ENCODE data around the gene LRRC17.
A peak's percentile ranks its signal among the peaks of the same experiment; 100 is the strongest.

Gene LRRC17, protein sequence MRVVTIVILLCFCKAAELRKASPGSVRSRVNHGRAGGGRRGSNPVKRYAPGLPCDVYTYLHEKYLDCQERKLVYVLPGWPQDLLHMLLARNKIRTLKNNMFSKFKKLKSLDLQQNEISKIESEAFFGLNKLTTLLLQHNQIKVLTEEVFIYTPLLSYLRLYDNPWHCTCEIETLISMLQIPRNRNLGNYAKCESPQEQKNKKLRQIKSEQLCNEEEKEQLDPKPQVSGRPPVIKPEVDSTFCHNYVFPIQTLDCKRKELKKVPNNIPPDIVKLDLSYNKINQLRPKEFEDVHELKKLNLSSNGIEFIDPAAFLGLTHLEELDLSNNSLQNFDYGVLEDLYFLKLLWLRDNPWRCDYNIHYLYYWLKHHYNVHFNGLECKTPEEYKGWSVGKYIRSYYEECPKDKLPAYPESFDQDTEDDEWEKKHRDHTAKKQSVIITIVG

DNA sequence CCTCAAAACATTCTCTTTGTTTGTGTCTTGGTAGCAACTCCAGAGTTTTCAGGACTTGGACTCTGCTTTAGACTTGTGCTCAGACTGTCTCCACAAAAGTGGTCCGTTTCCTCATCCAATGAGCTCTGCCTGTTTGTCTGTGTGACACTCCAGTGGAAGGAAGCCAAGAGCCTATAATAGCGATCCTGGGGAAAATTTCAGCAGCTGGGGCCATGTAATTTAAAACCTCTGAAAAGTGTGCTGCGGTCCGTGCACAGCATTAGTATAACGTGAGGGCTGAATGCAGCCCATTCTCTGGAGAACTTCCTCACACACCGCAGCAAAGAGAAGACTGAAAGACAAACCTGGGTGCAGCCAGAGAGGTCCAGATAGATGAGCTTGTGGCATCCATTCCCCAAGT, at the start of gene LRRC17:
LRRC17 (plus strand) TSS at position 259 of the 400 bp plus-strand sequence. CDS start 20,914 bp downstream, outside the sequence.
- no peak for DNase-seq (ENCODE audit: low read depth in 2 of 2)

DNA sequence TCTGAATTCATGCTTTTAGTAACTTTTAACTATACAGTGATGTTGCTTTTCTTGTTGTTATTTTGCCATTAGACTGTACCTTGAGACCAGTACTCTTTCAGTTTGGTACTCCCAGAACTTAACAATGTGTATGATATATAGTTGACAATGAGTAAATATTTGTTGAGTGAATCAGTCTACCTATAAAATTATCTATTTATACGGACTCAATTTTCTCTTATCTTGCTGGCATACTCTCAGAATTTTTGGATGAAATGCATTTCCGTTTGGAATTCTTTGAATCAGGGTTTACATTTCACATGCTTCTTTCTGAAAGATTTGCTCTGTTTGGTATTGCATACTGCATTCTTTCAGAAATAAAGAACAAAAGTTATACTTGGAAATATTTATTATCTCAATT, 47.8 kb upstream of the LRRC17 start:
- DNase-seq (ENCODE audit: low read depth in 2 of 2), result no peak

- DNase-seq (ENCODE audit: low read depth in 2 of 2), result no peak
Measured at GRCh38 chr7:102866535-102867215, 46.1 kb upstream of the LRRC17 start.

DNA sequence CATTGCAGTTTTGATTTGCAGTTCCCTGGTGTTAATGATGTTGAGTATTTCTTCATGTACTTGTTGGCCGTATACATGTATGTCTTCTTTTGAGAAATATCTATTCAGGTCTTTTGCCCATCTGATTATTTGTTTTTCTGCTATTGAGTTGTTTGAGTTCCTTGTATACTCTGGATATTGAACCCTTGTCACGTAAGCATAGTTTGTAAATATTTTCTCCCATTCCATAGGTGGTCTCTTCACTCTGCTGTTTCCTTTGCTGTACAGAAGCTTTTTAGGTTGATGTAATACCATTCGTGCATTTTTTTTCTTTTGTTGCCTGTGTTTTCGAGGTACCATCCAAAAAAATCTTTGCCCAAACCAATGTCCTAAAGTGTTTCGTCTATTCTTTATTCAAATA, 43.6 kb upstream of the LRRC17 start:
- no peak for DNase-seq (ENCODE audit: low read depth in 2 of 2)

GRCh38 chr7:102872460-102872859, 40.3 kb upstream of the LRRC17 start:
- no peak for DNase-seq (ENCODE audit: low read depth in 2 of 2)

DNA sequence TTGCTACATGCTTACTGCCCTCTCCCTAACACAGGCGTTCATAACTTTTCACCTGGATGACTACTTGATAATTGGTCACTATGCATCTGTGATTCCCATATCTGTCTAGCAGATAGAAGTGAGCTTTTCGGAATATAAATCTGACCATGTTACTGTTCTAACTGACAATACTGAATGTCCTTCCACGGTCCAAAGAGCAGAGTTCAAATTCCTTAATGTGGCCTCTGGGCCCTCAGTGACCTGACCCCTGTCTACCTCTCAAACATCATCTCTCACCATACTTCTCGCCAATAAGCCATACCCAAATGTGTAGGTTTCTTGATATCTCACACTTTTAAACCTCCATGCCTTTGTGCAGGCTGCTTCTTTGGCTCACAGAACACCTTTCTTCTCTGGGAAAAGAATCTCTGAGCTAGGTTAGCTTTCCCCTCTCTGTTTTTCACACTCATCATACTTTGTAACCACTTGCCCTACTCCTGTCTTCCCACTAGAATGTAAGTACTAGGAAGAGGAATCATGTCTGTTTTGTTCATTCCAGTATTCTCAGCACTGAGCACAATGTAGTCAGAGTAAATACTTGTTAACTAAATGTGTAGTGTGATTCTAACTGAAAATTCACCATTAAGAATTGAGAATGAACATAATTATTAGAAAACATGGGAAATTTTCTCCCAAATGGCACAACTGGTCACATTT, 39.2 kb upstream of the LRRC17 start:
- no peak for DNase-seq (ENCODE audit: low read depth in 2 of 2)

- DNase-seq (ENCODE audit: low read depth in 2 of 2), result no peak
Measured at GRCh38 chr7:102874166-102874829, 38.5 kb upstream of the LRRC17 start.

DNA sequence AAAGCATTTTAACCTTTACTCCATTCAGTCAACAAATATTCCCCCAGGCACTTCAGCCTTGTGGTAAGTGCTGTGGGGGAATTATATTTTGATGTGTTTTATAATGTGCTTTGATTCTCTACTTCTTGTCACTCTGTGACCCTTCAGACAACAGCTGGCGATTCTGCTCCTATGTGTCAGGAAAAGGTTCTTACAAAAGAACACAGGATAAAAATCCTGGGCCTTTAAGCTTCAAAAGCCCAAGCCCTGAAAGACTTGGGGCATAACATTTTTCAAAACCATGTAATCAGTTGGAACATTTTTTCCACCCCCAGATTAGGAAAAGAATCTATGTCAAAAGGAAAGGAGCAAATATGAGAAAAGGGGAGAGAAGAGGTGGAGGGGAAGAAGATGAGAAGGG, 37.8 kb upstream of the LRRC17 start:
- DNase-seq (ENCODE audit: low read depth in 2 of 2), result no peak

- peak in 1 of 2 donors; percentile 11 for DNase-seq (ENCODE audit: low read depth in 2 of 2)
Measured at GRCh38 chr7:102875700-102876295, 37.0 kb upstream of the LRRC17 start.

DNA sequence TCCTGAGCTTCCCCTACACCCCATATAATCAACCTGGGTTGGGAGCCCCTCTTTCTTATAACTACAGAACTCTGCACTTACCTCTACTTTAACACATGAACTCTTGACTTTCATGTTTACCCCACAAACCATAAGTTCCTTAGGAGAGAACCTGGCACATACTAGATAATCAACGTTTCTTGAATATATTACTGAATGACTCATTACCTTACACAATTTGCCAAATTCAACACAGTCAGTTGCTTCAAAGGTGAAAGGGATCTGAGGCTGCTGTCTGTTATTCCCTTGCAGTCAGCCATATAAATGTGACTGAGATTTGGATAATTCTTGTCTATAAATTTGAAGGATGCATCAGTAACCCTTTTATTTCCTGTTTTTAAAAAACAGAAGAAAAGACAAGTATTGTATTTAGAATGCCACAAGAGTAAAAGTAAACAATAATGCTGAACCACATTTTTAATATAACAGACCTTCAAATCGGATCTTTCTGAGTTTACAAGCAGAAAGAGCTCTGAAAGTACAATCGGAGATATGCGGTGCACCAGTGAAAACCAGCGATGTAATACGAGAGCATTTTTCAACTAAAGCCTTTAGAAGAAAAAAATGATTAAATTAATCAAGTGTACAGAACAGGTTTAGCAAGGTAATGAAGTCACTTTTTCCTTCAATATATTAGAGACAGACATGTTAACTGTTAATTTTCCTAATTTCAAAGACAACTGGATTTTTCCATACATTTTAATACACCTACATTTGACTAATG, 29.5 kb upstream of the LRRC17 start:
- DNase-seq (ENCODE audit: low read depth in 2 of 2), result no peak

DNA sequence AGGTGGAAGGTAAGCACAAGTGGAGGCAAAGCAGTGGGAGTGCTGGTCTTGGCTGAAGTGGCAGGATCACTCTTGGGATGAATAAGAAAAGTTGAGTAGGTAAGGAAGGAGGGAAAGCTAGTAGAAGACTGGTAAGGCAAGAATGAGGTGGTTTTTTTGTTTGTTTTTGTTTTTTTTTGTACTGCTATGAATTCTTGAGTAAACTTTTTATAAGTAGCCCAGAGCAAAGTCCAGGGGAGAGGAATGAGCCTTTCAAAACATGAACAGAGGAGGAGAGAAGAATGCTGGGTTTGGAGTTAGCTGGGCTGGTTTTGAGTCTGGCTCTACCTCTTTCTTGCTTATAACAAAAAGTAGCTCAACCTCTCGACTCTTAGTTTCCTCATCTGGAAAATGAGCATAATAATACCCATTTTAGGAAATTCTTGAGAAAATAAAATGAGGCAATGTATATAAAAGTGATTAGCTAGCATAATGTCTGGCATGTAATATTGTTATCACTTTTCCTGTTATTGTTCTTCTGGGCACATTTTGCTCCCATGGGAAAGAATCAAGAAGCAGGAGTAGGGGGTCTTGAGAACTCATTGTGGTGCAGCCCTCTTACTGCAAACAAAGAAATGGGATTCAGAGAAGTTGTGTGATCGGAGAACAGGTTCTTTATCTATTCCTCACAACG, 24.1 kb upstream of the LRRC17 start:
- no peak for DNase-seq (ENCODE audit: low read depth in 2 of 2)

- no peak for DNase-seq (ENCODE audit: low read depth in 2 of 2)
Measured at GRCh38 chr7:102889851-102890250, 22.9 kb upstream of the LRRC17 start.

GRCh38 chr7:102890292-102890970, 22.4 kb upstream of the LRRC17 start:
- DNase-seq (ENCODE audit: low read depth in 2 of 2), result no peak

GRCh38 chr7:102890971-102891692, 21.7 kb upstream of the LRRC17 start:
- DNase-seq (ENCODE audit: low read depth in 2 of 2), result no peak

DNA sequence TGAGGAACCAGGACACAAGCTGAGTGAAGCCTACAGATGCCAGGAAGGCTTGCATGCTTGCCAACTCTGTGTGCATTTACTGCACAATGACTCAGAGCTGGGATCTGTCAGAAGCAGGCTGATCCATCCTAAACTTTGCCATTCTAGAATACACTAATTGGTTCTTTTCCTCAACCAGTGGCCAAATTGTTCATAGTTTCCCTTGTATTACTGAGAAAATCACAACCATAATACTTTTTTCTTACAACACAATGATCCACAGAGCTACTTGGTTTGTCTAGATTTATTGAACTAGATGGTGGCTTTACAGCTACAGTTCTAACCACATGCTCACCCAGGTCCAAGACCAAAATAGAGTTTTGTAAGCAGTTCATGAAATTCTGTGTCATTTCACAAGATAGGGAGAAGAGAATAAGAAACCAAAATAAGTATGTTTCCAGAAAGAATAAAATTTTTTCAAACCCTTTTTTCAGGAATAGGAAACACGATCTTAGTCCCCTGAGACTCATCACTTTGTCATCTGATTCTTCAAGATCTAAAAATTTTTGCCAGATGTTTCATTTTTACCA, 21.0 kb upstream of the LRRC17 start:
- DNase-seq (ENCODE audit: low read depth in 2 of 2), result no peak

- DNase-seq (ENCODE audit: low read depth in 2 of 2), result no peak
Measured at GRCh38 chr7:102892631-102893278, 20.0 kb upstream of the LRRC17 start.

DNA sequence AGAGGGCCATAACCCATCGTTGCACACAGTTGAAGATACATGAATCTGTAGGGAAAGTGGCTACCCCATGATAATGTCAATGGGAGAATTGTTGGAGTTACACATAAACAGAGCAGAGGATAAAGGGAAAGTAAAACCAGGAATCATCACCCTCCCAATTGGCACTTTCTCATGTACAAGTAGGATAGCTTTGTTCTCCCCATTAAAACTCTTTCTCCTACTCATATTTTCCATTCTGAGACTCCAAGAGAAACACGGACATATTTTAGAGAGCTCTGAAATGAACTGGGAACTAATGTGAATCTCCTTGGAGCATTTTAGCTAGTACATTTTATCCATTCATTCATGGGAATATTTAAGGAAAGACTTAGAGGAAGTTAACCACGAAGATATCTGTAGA, 17.2 kb upstream of the LRRC17 start:
- DNase-seq (ENCODE audit: low read depth in 2 of 2), result no peak

DNA sequence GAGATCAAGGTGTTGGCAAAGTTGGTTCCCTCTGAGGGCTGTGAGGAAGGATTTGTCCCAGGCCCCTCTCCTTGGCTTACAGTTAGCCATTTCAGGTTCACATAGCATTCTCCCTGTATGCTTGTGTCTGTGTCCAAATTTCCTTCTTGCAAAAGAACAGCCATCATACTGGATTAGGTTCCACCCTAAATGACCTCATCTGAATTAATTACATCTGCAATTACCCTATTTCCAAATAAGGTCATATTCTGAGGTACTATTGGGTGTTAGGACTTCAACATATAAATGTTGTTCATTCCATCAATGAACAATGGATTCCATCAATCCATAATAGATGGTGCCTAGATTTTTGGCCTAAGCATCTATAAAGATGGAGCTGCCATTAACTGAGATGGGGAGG, 16.2 kb upstream of the LRRC17 start:
- no peak for DNase-seq (ENCODE audit: low read depth in 2 of 2)
